SK-N-SH (cell line): ENCODE data around the gene C1QBP. TPM values are rescaled to one million over a fixed set of nuclear protein-coding genes. Genes with fewer than 3 reads are reported as not detected.

Experiments used
- CTCF ChIA-PET: fragments of 300-600, 350-600 bp; formaldehyde crosslinking; extraction: SDS; loops from one replicate; lab custom pipeline; 2021; lab: Yijun Ruan, JAX
- POLR2A ChIA-PET: fragments of 350-600 bp; sonication (Branson Sonifier 250); formaldehyde crosslinking; extraction: SDS; loops from one replicate; lab custom pipeline; 2020; ENCODE audit warnings: antibody characterized with exemption, inconsistent platforms; lab: Yijun Ruan, JAX
- DNase-seq: peaks from one replicate; pipeline ENCODE4 v3.0.0; 2012
- H2AFZ ChIP-seq: fragments of 200-600 bp; sonication (generic); 2 replicates; pipeline ENCODE4 v1.8.1; 2016; ENCODE audit warnings: antibody characterized with exemption, mild to moderate bottlenecking, low read depth
- H3F3A ChIP-seq: fragments of 200-600 bp; sonication (generic); replicated peaks from 2 replicates; pipeline ENCODE3; 2016; ENCODE audit warnings: antibody characterized with exemption, mild to moderate bottlenecking; ENCODE audit not compliant: insufficient read depth
- H3K27ac ChIP-seq, 2 experiments: fragments of 200-500 bp in 1 of 2; fragments of 200-600 bp in 1 of 2; sonication (Bioruptor generic) in 1 of 2; sonication (generic), shearing (Covaris generic) in 1 of 2; 2 replicates each; pipeline versions ENCODE4 v1.5.1 to v1.6.1; 2014 to 2016; ENCODE audit warnings: low read depth in 2 of 2, inconsistent platforms in 1 of 2, low read length in 1 of 2, mild to moderate bottlenecking in 1 of 2, mixed read lengths in 1 of 2
- H3K27me3 ChIP-seq: fragments of 200-600 bp; sonication (generic), shearing (Covaris generic); 2 replicates; pipeline ENCODE4 v1.6.1; 2016; ENCODE audit warnings: mixed run types; ENCODE audit not compliant: insufficient read depth
- H3K36me3 ChIP-seq, 2 experiments: fragments of 200-500 bp in 1 of 2; fragments of 200-600 bp in 1 of 2; sonication (Bioruptor generic) in 1 of 2; sonication (generic) in 1 of 2; replicated peaks in 1 of 2; 2 replicates each; pipeline versions ENCODE3 to v1.5.1; 2014 to 2016; ENCODE audit warnings: low read length in 1 of 2, mild to moderate bottlenecking in 1 of 2; ENCODE audit not compliant: insufficient read depth in 2 of 2, control insufficient read depth in 1 of 2
- H3K4me1 ChIP-seq, 2 experiments: fragments of 200-500 bp in 1 of 2; fragments of 200-600 bp in 1 of 2; sonication (Bioruptor generic) in 1 of 2; sonication (generic), shearing (Covaris generic) in 1 of 2; 2 replicates each; pipeline versions ENCODE4 v1.5.1 to v1.6.1; 2014 to 2016; ENCODE audit warnings: low read depth in 1 of 2, low read length in 1 of 2, mixed run types in 1 of 2; ENCODE audit not compliant: insufficient read depth in 2 of 2, control insufficient read depth in 1 of 2
- H3K4me2 ChIP-seq: fragments of 200-600 bp; sonication (generic), shearing (Covaris generic); 2 replicates; pipeline ENCODE4 v1.6.1; 2017; ENCODE audit warnings: mixed run types
- H3K4me3 ChIP-seq, 2 experiments: fragments of 200-500 bp in 1 of 2; fragments of 200-600 bp in 1 of 2; sonication (Bioruptor generic) in 1 of 2; sonication (generic), shearing (Covaris generic) in 1 of 2; 2 replicates each; pipeline versions ENCODE4 v1.5.1 to v1.8.1; 2014 to 2016; ENCODE audit warnings: low read depth in 2 of 2, inconsistent platforms in 1 of 2, low read length in 1 of 2, mild to moderate bottlenecking in 1 of 2, mixed read lengths in 1 of 2, moderate library complexity in 1 of 2
- H3K79me2 ChIP-seq: fragments of 200-600 bp; sonication (generic); 2 replicates; pipeline ENCODE4 v1.8.1; 2017; ENCODE audit warnings: mild to moderate bottlenecking; ENCODE audit not compliant: insufficient read depth
- H3K9ac ChIP-seq: fragments of 200-600 bp; sonication (generic); 2 replicates; pipeline ENCODE4 v1.6.1; 2017; ENCODE audit warnings: mixed run types
- H3K9me2 ChIP-seq: fragments of 200-600 bp; sonication (generic); 2 replicates; pipeline ENCODE4 v1.6.1; 2017; ENCODE audit warnings: mixed run types
- H3K9me3 ChIP-seq: fragments of 200-600 bp; sonication (generic); 2 replicates; pipeline ENCODE4 v1.6.1; 2017; ENCODE audit warnings: mixed run types, mild to moderate bottlenecking, moderate library complexity
- H4K20me1 ChIP-seq: fragments of 200-600 bp; sonication (generic); 2 replicates; pipeline ENCODE4 v1.6.1; 2017; ENCODE audit warnings: mild to moderate bottlenecking, mixed run types; ENCODE audit not compliant: insufficient read depth
- CHD2 ChIP-seq: fragments of 150-350 bp; IDR thresholded peaks from 2 replicates; pipeline ENCODE4 v1.6.1; 2018; ENCODE audit warnings: low read length; ENCODE audit not compliant: partially characterized antibody
- EZH2phosphoT487 ChIP-seq: fragments of 200-600 bp; sonication (generic); IDR thresholded peaks from 2 replicates; pipeline ENCODE4 v1.6.1; 2017; ENCODE audit warnings: low read depth, mixed run types, mild to moderate bottlenecking, antibody characterized with exemption, moderate library complexity, borderline replicate concordance
- FOXJ3 ChIP-seq: sonication (generic); formaldehyde crosslinking; IDR thresholded peaks from 2 replicates; pipeline ENCODE4 v1.5.1; 2020; ENCODE audit warnings: mild to moderate bottlenecking, missing genetic modification reagents
- GABPA ChIP-seq: IDR thresholded peaks from 2 replicates; pipeline ENCODE4 v1.4.0; 2012; ENCODE audit warnings: low read depth, mild to moderate bottlenecking
- GATA2 ChIP-seq: sonication (generic); formaldehyde crosslinking; IDR thresholded peaks from 2 replicates; pipeline ENCODE4 v1.5.0; 2020; ENCODE audit warnings: mild to moderate bottlenecking, missing genetic modification reagents
- MXI1 ChIP-seq: IDR thresholded peaks from 2 replicates; pipeline ENCODE4 v1.6.1; 2012; ENCODE audit warnings: mild to moderate bottlenecking, low read depth, low read length, improper control_type of control experiment
- RFX5 ChIP-seq: IDR thresholded peaks from 2 replicates; pipeline ENCODE4 v1.6.1; 2012; ENCODE audit warnings: mild to moderate bottlenecking, improper control_type of control experiment, low read length
- SMC3 ChIP-seq: IDR thresholded peaks from 2 replicates; pipeline ENCODE4 v1.6.1; 2012; ENCODE audit warnings: low read depth, low read length, improper control_type of control experiment
- WGBS: methylation state at CpG from one replicate; pipeline ENCODE4 v1.1.6; 2017; ENCODE audit warnings: low lambda C conversion rate; 5-methylcytosine and 5-hydroxymethylcytosine counted together
- polyA plus RNA-seq, 3 experiments: library from polyadenylated mRNA; depleted of rRNA; stranded (reverse); fragments of >200 nt; gene quantifications; 2 replicates each; pipeline ENCODE4 v1.2.3, GENCODE V29; 2012
- TF ChIP-seq, protein P1 (sequence below): IDR thresholded peaks from 2 replicates; pipeline ENCODE4 v1.4.0; 2012; ENCODE audit warnings: low read depth, borderline replicate concordance
- TF ChIP-seq, protein P2 (sequence below): IDR thresholded peaks from 2 replicates; pipeline ENCODE4 v1.4.0; 2012; ENCODE audit warnings: low read depth, borderline replicate concordance
- TF ChIP-seq, protein P3 (sequence below): IDR thresholded peaks from 2 replicates; pipeline ENCODE4 v1.6.1; 2012; ENCODE audit warnings: mild to moderate bottlenecking, low read depth, low read length, moderate library complexity
- TF ChIP-seq, protein P4 (sequence below): fragments of 150-350 bp; IDR thresholded peaks from 2 replicates; pipeline ENCODE4 v1.6.1; 2016; ENCODE audit warnings: mild to moderate bottlenecking, low read depth, low read length
- TF ChIP-seq, protein P5 (sequence below): IDR thresholded peaks from 2 replicates; pipeline ENCODE4 v1.4.0; 2012; ENCODE audit warnings: low read depth

C1QBP gene
- polyA plus RNA-seq, 1 of the 3 experiments (the other 2 are of a cell fraction), result 269 TPM

DNA sequence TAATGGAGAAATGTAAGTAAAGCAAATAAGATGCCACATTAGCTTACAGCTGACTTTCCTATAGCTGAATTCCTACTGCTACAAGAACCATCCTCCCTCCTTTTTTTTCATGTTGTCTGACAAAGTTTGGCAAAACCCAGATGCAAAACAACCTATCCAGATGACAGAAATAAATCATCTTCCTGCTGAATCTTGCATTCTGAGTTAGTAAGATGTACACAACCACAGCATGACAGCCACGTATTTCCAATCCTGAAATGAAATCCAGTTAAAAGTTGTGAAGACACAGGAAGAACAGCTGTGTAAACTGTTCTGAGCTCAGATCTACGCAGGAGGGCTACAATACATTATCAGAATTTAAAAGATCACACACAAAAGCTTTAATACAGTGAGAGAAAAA is 35.0 kb upstream of the C1QBP start:
- no peak overlapping the region for H3K4me2 ChIP-seq
- H4K20me1 ChIP-seq, result no peaks in the 10 kb centered on the region
- H3K9me3 ChIP-seq, result no peaks in the 10 kb centered on the region
- peaks cover 69 to 74% of the 10 kb centered on the region in 2 experiments for H3K36me3 ChIP-seq
- no peak overlapping the region for H3K9ac ChIP-seq
- POLR2A ChIA-PET, result interaction anchor here (2.0 kb wide), 1 partner anchor 13 kb away, joined by 5 read pairs; the partner anchor contains the start of genes DERL2 and MIS12
- H3K27me3 ChIP-seq, result no peaks in the 10 kb centered on the region
- no peak for TF ChIP-seq MXI1
- TF ChIP-seq FOXJ3 (CRISPR knock-in tag), result no peak
- no peak for TF ChIP-seq EZH2phosphoT487
- no peak for TF ChIP-seq GATA2
- TF ChIP-seq, protein P1, sequence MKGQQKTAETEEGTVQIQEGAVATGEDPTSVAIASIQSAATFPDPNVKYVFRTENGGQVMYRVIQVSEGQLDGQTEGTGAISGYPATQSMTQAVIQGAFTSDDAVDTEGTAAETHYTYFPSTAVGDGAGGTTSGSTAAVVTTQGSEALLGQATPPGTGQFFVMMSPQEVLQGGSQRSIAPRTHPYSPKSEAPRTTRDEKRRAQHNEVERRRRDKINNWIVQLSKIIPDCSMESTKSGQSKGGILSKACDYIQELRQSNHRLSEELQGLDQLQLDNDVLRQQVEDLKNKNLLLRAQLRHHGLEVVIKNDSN, result no peak
- no peak for TF ChIP-seq CHD2
- no peak for TF ChIP-seq SMC3
- no peak for TF ChIP-seq RFX5
- no peak for TF ChIP-seq GABPA
- TF ChIP-seq, protein P2, sequence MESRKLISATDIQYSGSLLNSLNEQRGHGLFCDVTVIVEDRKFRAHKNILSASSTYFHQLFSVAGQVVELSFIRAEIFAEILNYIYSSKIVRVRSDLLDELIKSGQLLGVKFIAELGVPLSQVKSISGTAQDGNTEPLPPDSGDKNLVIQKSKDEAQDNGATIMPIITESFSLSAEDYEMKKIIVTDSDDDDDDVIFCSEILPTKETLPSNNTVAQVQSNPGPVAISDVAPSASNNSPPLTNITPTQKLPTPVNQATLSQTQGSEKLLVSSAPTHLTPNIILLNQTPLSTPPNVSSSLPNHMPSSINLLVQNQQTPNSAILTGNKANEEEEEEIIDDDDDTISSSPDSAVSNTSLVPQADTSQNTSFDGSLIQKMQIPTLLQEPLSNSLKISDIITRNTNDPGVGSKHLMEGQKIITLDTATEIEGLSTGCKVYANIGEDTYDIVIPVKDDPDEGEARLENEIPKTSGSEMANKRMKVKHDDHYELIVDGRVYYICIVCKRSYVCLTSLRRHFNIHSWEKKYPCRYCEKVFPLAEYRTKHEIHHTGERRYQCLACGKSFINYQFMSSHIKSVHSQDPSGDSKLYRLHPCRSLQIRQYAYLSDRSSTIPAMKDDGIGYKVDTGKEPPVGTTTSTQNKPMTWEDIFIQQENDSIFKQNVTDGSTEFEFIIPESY, result no peak
- TF ChIP-seq, protein P3, sequence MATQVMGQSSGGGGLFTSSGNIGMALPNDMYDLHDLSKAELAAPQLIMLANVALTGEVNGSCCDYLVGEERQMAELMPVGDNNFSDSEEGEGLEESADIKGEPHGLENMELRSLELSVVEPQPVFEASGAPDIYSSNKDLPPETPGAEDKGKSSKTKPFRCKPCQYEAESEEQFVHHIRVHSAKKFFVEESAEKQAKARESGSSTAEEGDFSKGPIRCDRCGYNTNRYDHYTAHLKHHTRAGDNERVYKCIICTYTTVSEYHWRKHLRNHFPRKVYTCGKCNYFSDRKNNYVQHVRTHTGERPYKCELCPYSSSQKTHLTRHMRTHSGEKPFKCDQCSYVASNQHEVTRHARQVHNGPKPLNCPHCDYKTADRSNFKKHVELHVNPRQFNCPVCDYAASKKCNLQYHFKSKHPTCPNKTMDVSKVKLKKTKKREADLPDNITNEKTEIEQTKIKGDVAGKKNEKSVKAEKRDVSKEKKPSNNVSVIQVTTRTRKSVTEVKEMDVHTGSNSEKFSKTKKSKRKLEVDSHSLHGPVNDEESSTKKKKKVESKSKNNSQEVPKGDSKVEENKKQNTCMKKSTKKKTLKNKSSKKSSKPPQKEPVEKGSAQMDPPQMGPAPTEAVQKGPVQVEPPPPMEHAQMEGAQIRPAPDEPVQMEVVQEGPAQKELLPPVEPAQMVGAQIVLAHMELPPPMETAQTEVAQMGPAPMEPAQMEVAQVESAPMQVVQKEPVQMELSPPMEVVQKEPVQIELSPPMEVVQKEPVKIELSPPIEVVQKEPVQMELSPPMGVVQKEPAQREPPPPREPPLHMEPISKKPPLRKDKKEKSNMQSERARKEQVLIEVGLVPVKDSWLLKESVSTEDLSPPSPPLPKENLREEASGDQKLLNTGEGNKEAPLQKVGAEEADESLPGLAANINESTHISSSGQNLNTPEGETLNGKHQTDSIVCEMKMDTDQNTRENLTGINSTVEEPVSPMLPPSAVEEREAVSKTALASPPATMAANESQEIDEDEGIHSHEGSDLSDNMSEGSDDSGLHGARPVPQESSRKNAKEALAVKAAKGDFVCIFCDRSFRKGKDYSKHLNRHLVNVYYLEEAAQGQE, result no peak
- TF ChIP-seq, protein P4, sequence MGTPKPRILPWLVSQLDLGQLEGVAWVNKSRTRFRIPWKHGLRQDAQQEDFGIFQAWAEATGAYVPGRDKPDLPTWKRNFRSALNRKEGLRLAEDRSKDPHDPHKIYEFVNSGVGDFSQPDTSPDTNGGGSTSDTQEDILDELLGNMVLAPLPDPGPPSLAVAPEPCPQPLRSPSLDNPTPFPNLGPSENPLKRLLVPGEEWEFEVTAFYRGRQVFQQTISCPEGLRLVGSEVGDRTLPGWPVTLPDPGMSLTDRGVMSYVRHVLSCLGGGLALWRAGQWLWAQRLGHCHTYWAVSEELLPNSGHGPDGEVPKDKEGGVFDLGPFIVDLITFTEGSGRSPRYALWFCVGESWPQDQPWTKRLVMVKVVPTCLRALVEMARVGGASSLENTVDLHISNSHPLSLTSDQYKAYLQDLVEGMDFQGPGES, result no peak
- TF ChIP-seq, protein P5, sequence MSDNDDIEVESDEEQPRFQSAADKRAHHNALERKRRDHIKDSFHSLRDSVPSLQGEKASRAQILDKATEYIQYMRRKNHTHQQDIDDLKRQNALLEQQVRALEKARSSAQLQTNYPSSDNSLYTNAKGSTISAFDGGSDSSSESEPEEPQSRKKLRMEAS, result no peak
- no peaks in the 10 kb centered on the region for H3K9me2 ChIP-seq
- WGBS, result 98% methylated on average over 2 of the region's 2 CpGs
- no peaks in the 10 kb centered on the region for H3K4me1 ChIP-seq
- no peak overlapping the region for H2AFZ ChIP-seq
- CTCF ChIA-PET, result interaction anchor here (1.2 to 2.4 kb wide), 3 partner anchors 11 to 35 kb away, joined by 3 to 7 read pairs (median 4); partner anchors contain the start of genes C1QBP, DERL2 and MIS12
- no peak overlapping the region for H3K27ac ChIP-seq
- DNase-seq, result no peak
- peaks cover 33% of the 10 kb centered on the region for H3F3A ChIP-seq
- peaks cover 23% of the 10 kb centered on the region for H3K79me2 ChIP-seq
- H3K4me3 ChIP-seq, result no peak overlapping the region
